KMS-11 (cell line): ENCODE data around the gene RAB11FIP3.

ENCODE experiments used
- H2AFZ ChIP-seq: fragments of 200-600 bp; sonication (generic); 2 replicates; pipeline ENCODE4 v1.6.1; 2016; ENCODE audit warnings: antibody characterized with exemption, mixed run types, low read depth
- H3K27ac ChIP-seq: fragments of 200-600 bp; sonication (generic); 2 replicates; pipeline ENCODE4 v1.6.1; 2016; ENCODE audit warnings: mild to moderate bottlenecking, mixed run types
- H3K27me3 ChIP-seq: fragments of 200-600 bp; sonication (generic); 2 replicates; pipeline ENCODE4 v1.6.1; 2017; ENCODE audit warnings: mild to moderate bottlenecking, low read depth, mixed run types, moderate library complexity; ENCODE audit not compliant: insufficient read depth
- H3K36me3 ChIP-seq: fragments of 200-600 bp; sonication (generic); 2 replicates; pipeline ENCODE4 v1.6.1; 2017; ENCODE audit warnings: mild to moderate bottlenecking, mixed run types; ENCODE audit not compliant: insufficient read depth
- H3K4me1 ChIP-seq: fragments of 200-600 bp; sonication (generic); 2 replicates; pipeline ENCODE4 v1.6.1; 2016; ENCODE audit warnings: mild to moderate bottlenecking, low read depth, mixed run types; ENCODE audit not compliant: poor library complexity, severe bottlenecking
- H3K4me2 ChIP-seq: fragments of 200-600 bp; sonication (generic); 2 replicates; pipeline ENCODE4 v1.7.0; 2016; ENCODE audit warnings: mild to moderate bottlenecking, mixed run types
- H3K4me3 ChIP-seq: fragments of 200-600 bp; sonication (generic); IDR thresholded peaks from 2 replicates; pipeline ENCODE4 v1.6.1; 2017; ENCODE audit warnings: low read depth, low read length, mixed read lengths; ENCODE audit not compliant: insufficient read depth
- H3K79me2 ChIP-seq: fragments of 200-600 bp; sonication (generic); 2 replicates; pipeline ENCODE4 v1.6.1; 2016; ENCODE audit warnings: low read depth, mixed run types; ENCODE audit not compliant: insufficient read depth
- H3K9ac ChIP-seq: fragments of 200-600 bp; sonication (generic); 2 replicates; pipeline ENCODE4 v1.6.1; 2016; ENCODE audit warnings: mild to moderate bottlenecking, mixed run types
- H4K20me1 ChIP-seq: fragments of 200-600 bp; sonication (generic); 2 replicates; pipeline ENCODE4 v1.6.1; 2016; ENCODE audit warnings: mild to moderate bottlenecking, mixed run types; ENCODE audit not compliant: insufficient read depth
- TF ChIP-seq, protein P1 (sequence below): fragments of 200-600 bp; sonication (generic); conservative IDR thresholded peaks from 2 replicates; pipeline ENCODE4 v1.6.1; 2017; ENCODE audit warnings: low read depth, mild to moderate bottlenecking, antibody characterized with exemption, low read length, moderate library complexity, mixed read lengths

The RAB11FIP3 gene

GRCh38 chr16:404971-405486 lies 20.4 kb upstream of the RAB11FIP3 start:
- Histone ChIP-seq H3K4me2 (no peak overlapping the region), H3K4me3 (no peak overlapping the region), H3K36me3 (no peaks in the 10 kb centered on the region), H4K20me1 (no peaks in the 10 kb centered on the region), H3K27me3 (no peaks in the 10 kb centered on the region), H3K9ac (no peak overlapping the region), H2AFZ (no peak overlapping the region), H3K79me2 (no peaks in the 10 kb centered on the region), H3K27ac (no peak overlapping the region), H3K4me1 (peaks cover 15% of the 10 kb centered on the region)
- TF ChIP-seq, protein P1, sequence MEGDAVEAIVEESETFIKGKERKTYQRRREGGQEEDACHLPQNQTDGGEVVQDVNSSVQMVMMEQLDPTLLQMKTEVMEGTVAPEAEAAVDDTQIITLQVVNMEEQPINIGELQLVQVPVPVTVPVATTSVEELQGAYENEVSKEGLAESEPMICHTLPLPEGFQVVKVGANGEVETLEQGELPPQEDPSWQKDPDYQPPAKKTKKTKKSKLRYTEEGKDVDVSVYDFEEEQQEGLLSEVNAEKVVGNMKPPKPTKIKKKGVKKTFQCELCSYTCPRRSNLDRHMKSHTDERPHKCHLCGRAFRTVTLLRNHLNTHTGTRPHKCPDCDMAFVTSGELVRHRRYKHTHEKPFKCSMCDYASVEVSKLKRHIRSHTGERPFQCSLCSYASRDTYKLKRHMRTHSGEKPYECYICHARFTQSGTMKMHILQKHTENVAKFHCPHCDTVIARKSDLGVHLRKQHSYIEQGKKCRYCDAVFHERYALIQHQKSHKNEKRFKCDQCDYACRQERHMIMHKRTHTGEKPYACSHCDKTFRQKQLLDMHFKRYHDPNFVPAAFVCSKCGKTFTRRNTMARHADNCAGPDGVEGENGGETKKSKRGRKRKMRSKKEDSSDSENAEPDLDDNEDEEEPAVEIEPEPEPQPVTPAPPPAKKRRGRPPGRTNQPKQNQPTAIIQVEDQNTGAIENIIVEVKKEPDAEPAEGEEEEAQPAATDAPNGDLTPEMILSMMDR = no peak

GRCh38 chr16:405548-406506 lies 19.6 kb upstream of the RAB11FIP3 start:
- Histone ChIP-seq H3K9ac (no peak overlapping the region), H3K4me3 (no peak overlapping the region), H3K4me2 (no peak overlapping the region), H2AFZ (no peak overlapping the region), H3K79me2 (no peaks in the 10 kb centered on the region), H3K36me3 (no peaks in the 10 kb centered on the region), H3K27me3 (no peaks in the 10 kb centered on the region), H3K27ac (no peak overlapping the region), H3K4me1 (peaks cover 7% of the 10 kb centered on the region), H4K20me1 (no peaks in the 10 kb centered on the region)
- TF ChIP-seq, protein P1 = no peak

DNA sequence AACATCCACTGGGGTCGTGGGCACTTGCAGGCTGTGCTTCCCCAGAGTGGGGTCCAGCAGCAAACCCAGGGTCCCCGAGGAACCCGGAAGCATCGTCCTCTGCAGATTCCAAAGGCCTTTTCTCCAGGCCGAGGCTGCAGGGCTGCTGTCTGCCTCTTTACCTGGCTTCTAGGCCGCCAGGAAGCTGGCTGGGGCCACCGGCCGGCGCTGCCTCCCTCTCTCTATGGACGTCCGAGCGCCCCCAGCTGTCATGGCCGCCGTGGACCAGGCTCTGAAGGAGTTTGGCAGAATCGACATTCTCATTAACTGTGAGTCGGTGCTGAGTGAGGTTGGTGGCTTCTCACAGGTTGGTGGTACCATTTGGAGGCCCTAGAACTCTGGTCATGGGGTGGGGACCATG lies 18.2 kb upstream of the RAB11FIP3 start:
- H3K27me3 ChIP-seq = no peaks in the 10 kb centered on the region
- no peaks in the 10 kb centered on the region for H3K79me2 ChIP-seq
- H3K4me3 ChIP-seq = no peak overlapping the region
- H3K27ac ChIP-seq = no peak overlapping the region
- peaks cover 5% of the 10 kb centered on the region for H3K4me1 ChIP-seq
- H4K20me1 ChIP-seq = no peaks in the 10 kb centered on the region
- H3K4me2 ChIP-seq = no peak overlapping the region
- TF ChIP-seq, protein P1 = no peak
- H3K9ac ChIP-seq = no peak overlapping the region
- no peaks in the 10 kb centered on the region for H3K36me3 ChIP-seq
- no peak overlapping the region for H2AFZ ChIP-seq

DNA sequence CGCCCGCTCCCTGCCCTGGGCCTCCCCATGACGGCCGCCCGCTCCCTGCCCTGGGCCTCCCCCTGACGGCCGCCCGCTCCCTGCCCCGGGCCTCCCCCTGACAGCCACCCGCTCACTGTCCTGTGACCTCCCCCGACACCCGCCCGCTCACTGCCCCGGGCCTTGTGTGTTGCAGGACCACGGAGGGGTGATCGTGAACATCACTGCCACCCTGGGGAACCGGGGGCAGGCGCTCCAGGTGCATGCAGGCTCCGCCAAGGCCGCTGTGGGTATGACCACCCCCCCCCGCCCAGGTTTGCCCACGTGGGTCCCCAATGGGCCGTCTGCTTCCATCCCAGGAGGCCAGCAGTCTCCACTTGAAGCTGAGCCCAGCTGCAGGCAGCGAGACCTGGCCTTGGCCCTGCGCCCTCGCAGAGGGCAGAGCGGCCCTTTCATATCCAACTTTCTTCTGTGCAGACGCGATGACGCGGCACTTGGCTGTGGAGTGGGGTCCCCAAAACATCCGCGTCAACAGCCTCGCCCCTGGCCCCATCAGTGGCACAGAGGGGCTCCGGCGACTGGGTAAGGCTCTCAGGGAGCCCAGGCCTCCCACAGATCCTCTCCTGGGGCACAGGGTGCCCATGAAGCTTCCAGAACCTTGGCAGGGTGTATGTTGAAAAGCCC lies 14.8 kb upstream of the RAB11FIP3 start:
- Histone ChIP-seq H3K36me3 (no peaks in the 10 kb centered on the region), H3K27me3 (no peaks in the 10 kb centered on the region), H2AFZ (no peak overlapping the region), H3K27ac (no peak overlapping the region), H3K9ac (no peak overlapping the region), H3K4me2 (no peak overlapping the region), H4K20me1 (no peaks in the 10 kb centered on the region), H3K79me2 (no peaks in the 10 kb centered on the region), H3K4me1 (no peaks in the 10 kb centered on the region), H3K4me3 (no peak overlapping the region)
- TF ChIP-seq, protein P1 = no peak
